ENCODE results near the gene GMPPA.

DNA sequence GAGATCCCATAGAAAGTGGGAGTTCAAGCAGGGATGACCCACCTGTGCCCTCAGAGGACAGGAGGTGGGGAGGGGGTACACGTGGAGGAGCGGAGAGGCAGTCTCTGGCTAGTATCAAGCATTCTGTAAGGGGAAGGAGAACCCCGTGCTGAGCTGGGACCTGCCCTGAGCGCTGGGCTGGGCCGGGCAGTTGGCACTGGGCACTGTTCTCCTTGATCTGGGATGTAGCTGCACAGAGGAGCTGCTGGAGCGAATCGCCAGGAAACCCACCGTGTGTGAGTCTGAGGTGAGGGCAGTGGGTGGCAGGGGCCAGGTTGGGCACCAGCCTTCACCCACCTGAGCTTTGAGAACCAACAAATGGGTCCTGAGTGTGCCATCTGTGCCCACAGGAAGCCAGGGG is 19.8 kb upstream of the GMPPA start:
- TF ChIP-seq, protein P1, sequence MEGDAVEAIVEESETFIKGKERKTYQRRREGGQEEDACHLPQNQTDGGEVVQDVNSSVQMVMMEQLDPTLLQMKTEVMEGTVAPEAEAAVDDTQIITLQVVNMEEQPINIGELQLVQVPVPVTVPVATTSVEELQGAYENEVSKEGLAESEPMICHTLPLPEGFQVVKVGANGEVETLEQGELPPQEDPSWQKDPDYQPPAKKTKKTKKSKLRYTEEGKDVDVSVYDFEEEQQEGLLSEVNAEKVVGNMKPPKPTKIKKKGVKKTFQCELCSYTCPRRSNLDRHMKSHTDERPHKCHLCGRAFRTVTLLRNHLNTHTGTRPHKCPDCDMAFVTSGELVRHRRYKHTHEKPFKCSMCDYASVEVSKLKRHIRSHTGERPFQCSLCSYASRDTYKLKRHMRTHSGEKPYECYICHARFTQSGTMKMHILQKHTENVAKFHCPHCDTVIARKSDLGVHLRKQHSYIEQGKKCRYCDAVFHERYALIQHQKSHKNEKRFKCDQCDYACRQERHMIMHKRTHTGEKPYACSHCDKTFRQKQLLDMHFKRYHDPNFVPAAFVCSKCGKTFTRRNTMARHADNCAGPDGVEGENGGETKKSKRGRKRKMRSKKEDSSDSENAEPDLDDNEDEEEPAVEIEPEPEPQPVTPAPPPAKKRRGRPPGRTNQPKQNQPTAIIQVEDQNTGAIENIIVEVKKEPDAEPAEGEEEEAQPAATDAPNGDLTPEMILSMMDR (IDR thresholded peaks at IDR 0.05), result no peak
- TF ChIP-seq POLR2AphosphoS5 (IDR thresholded peaks at IDR 0.05), result no peak
